GM12864 (cell line): ENCODE data around the gene HNRNPA0.
"Not testable (repeated sequence)": the region's sequence is repeated elsewhere in the genome, so short reads cannot be mapped to it uniquely, and the experiment has no call there.

Experiments
- DNase-seq: peaks from one replicate; pipeline ENCODE4 v3.0.0-alpha.2; 2011; ENCODE audit warnings: low read depth
- H3K4me3 ChIP-seq: 2 replicates; pipeline ENCODE4 v1.5.1; 2011; ENCODE audit warnings: mild to moderate bottlenecking, low read depth, low read length, control low read depth
- CTCF ChIP-seq: IDR thresholded peaks from 2 replicates; pipeline ENCODE4 v1.5.1; 2011; ENCODE audit warnings: low read depth, mild to moderate bottlenecking, moderate library complexity, low read length, control low read depth, inconsistent platforms; ENCODE audit errors: missing control alignments

The HNRNPA0 gene

DNA sequence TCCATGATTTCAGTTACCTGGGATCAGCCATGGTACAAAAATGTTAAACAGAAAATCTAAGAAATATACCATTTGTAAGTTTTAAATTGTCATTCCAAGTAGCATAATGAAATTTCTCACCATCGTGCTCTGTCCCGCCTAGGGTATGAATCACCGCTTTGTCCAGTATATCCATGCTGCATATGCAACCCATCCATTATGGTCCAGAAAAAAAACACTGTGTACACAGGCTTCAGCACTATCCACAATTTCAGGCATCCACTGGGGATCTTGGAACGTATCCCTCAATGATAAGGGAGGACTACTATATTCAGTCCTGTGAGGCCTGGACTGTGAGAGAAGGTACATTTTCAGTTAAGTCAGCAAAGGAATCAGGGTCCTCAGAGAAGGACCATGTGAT lies 37.6 kb upstream of the HNRNPA0 start:
- DNase-seq: no peak
- no peak overlapping the region for H3K4me3 ChIP-seq
- no peak for TF ChIP-seq CTCF

GRCh38 chr5:137791387-137791786 lies 37.2 kb upstream of the HNRNPA0 start:
- no peak for DNase-seq
- H3K4me3 ChIP-seq: no peak overlapping the region
- TF ChIP-seq CTCF: no peak

GRCh38 chr5:137788560-137788959 lies 34.4 kb upstream of the HNRNPA0 start:
- not testable (repeated sequence) for DNase-seq, H3K4me3 ChIP-seq

DNA sequence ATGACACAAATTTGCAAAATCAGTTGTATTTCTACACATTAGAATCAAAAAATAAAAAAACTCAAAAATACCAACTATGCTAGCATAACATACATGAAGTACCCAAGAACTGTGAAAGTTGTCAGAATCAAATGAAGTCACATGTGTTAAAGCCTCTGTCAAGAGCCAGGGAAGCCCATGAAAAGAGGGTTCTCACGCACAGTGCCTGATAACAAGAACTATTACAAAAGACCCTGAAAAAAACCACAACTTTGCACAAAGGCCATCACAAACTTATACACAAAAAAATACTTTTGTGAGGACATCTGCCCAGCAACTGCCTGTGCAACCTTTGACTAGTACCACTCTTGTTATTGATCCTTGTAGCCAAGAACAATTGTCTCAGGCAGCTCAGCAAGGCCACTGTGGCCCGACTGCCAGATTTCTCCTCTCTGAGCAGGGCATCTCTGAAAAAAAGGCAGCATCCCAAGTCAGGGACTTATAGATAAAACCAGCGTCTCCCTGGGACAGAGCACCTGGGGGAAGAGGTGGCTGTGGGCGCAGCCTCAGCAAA lies 28.9 kb upstream of the HNRNPA0 start:
- no peak for TF ChIP-seq CTCF
- no peak overlapping the region for H3K4me3 ChIP-seq
- DNase-seq: no peak

- no peak overlapping the region for H3K4me3 ChIP-seq
- DNase-seq: no peak
- no peak for TF ChIP-seq CTCF
Observed at GRCh38 chr5:137782055-137782454, 27.9 kb upstream of the HNRNPA0 start.

GRCh38 chr5:137778772-137779564 lies 24.8 kb upstream of the HNRNPA0 start:
- peak; percentile 54 for TF ChIP-seq CTCF
- no peak for DNase-seq
- H3K4me3 ChIP-seq: no peak overlapping the region

DNA sequence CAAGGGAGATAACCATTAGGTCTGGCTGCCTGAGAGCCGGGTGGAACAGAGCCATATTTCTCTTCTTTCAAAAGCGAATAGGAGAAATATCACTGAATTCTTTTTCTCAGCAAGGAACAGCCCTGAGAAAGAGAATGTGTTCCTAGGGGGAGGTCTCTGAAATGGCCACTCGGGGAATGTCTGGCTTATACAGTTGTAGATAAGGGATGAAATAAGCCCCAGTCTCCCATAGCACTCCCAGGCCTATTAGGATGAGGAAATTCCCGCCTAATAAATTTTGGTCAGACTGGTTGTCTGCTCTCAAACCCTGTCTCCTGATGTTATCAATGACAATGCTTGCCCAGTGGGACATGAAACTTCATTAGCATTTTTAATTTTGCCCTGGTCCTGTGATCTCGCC lies 13.8 kb upstream of the HNRNPA0 start:
- H3K4me3 ChIP-seq, DNase-seq: not testable (repeated sequence)

- TF ChIP-seq CTCF: no peak
- H3K4me3 ChIP-seq: no peak overlapping the region
- DNase-seq: no peak
Observed at GRCh38 chr5:137761566-137761965, 7.4 kb upstream of the HNRNPA0 start.
